GM18909 (cell line): Measurements from ENCODE around the gene LDAF1.
"Not testable (repeated sequence)": the region's sequence is repeated elsewhere in the genome, so short reads cannot be mapped to it uniquely, and the experiment has no call there.

Source experiments
- ATAC-seq: cut with Tn5 transposase; IDR thresholded peaks from one replicate; pipeline ENCODE4 v1.9.1; 2021; ENCODE audit warnings: mild to moderate bottlenecking; ENCODE audit not compliant: unreplicated experiment, poor library complexity

Gene LDAF1

GRCh38 chr16:21190599-21190998 lies 32.1 kb downstream of the LDAF1 start:
- ATAC-seq = no peak

- ATAC-seq = no peak
These were observed 34.5 kb downstream of the LDAF1 start for GRCh38 chr16:21192991-21193390.

DNA sequence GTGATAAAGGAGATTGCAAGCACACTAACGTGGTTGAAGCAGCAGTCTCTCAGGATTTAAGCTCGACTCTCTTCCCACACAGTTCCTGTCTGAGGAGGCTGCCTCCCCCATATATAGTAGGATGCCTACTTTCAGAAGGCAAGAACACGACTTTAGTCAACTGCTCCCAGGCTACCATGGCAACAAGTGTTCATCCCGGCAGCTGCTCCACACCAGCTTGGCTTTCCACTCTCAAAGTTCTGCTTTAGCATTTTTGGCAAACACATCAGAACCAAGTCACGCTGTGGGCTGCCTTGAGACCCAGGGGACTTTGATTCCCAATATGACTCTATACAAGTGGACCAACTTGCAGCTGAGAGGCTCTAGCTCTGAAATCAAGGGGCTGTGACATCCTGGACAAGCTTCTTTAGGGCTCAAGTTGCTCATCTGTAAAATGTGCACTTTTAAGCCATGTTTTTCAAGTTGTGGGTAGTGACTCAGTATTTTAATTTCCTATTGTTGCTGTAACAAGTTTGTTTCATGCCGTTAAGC lies 36.4 kb downstream of the LDAF1 start:
- no peak for ATAC-seq

- ATAC-seq = not testable (repeated sequence)
These were observed 36.9 kb downstream of the LDAF1 start for GRCh38 chr16:21195330-21195729.

- no peak for ATAC-seq
These were observed 38.6 kb downstream of the LDAF1 start for GRCh38 chr16:21197112-21197511.

DNA sequence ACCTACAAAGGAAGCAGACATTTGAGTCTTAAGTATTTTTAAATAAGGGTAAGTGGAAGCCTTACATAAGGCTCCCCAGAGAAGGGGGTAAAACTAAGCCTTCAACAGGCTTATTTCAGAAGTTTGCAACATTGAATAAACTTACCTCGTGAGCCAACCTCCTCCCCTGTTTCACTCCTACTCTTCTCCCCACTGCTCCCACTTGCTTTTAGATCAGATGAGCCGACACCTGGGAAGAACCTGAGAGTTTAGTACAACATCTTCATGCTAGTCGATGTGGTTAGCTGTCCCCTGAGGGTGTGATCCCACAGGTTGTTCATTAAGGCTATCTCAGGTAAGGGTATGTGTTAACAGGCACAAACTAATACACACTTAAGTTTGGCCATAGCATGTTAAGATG lies 39.1 kb downstream of the LDAF1 start:
- ATAC-seq = no peak

DNA sequence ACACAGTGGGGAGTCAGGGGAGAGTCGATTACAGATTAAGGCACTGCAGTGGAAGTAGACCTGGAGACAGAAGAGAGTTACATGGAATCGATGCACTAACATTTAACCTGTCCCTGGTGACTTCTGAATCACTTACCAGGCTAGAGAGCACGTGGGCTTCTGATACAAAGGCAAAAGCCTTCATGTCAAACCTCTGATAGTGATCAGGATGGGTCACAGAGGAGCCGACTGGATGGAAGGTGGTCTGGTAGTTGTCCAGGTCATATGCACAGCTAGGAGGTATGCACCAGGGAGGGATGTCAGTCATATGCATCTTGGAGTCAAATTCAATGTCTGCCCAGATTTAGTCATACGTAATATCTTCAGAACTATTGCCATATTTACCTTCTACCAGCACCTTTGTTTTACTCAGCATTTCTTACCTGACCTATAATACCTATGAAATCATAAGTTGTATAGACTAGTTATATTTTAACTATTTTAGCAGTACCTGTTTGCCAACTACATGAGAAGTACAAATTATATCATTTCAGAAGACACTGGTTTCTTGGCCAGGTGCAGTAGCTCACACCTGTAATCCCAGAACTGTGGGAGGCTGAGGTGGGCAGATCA lies 41.2 kb downstream of the LDAF1 start:
- no peak for ATAC-seq

- no peak for ATAC-seq
These were observed 44.8 kb downstream of the LDAF1 start for GRCh38 chr16:21203155-21203797.

DNA sequence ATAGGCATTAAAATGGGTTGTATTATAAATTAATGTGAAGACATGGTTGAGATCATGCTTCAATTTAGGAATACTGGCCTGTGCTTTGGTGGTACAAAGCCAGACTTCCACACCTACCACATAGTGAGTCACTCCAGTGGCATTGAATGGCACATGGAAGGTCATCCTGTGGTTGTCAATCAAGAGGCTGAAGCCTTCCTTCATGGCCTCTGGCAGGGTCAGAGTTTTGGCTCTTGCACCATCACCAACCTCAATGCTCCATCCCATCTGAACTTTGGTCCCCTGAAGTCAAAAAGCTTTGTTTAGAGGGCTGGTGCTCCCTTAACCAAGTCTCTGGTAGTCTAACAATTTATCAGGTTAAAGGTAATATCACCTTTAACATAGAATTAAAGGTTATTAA lies 46.8 kb downstream of the LDAF1 start:
- no peak for ATAC-seq

DNA sequence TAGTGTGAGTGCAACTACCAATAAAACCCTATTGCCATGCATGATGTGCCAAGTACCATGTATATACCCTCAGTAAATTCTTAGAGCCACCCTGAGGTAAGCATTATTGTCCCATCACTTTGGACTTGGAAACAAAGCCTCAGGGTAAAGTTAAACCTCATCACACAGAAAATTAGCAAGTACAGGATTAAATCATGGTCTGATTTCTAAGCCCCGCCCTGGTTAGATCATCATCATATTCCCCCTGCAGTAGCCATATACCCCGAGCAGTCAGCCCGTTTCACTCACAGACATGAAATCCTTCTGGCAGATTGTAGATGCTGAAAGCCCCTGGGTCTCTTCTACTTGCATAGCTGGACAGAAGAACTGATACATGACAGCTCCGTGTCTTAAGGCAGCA lies 48.1 kb downstream of the LDAF1 start:
- no peak for ATAC-seq

DNA sequence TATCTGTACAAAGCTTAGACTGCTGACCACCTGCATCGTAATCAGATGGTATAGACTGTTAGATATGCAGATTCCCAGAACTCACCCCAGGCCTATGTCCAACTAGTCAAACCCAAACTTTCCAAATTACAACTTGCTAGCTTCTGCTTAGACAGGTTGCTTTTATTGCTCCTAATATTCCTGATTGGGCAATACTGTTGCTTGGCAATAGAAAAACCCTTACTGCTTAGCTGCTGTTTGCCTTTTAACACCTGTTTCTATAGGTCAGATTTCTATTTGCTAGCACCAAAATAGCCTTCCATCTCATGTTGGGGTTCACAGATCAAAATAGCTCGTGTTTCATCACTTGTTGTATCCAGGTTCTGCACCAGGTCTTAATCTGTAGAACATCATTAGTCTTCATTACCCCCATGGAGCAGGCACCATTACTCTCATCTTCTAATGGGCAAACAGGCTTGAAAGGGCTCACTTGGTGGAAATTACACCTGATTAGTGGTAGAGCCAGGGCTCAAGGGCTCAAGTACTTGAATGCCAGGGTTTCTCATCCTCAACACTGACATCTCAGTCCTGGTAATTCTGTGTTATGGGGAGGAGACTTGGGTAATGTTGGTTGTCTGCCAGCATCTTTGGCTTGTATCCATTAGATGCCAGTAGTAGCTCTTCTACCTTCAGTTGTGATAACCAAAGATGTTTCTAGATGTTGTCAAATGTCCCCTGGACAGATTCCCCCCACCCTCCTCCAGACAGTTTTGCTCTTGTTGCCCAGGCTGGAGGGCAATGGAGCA lies 50.2 kb downstream of the LDAF1 start:
- ATAC-seq = no peak

DNA sequence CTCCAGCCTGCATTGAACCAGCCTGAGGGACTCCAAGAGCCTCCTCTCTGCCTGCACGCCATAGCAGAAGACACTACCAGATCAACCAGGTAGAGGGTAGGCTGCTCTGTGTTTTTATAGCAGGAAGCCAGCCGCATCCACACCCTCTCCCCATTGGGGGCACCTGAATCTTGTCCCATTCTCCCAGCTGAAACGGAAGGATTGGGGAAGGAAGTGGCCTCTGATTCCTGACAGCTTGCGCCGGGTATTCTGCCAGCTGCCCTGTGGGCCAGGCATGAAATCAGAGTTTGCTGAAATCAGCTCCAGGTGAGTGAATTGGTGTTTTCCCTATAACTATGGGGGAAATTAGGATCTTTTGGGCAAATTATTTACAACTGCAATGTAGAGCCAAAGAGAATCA lies 53.0 kb downstream of the LDAF1 start, which contains the start of gene ZP2:
Gene ZP2 (minus strand): TSS at position 89 of the 400 bp plus-strand sequence. CDS start 27 bp downstream, at position 62.
- no peak for ATAC-seq

DNA sequence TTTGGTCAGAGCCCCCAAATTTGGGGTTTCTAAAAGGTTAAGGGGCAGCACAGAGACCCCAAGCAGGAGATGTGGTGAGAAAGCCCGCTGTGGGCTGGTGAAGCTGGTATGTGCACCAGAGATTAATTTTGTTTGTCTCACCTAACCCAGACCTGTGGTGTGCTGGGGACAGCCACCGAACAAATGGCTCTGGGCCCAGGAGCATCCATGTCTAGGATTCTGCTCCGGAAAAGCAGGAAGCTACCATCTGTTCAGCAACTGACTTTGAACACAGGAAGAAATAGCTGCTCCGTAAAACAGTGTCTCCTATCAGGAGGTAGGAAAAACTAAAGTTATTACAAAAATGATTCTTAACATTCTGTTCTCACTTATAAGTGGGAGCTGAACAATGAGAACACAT lies 55.6 kb downstream of the LDAF1 start:
- no peak for ATAC-seq

DNA sequence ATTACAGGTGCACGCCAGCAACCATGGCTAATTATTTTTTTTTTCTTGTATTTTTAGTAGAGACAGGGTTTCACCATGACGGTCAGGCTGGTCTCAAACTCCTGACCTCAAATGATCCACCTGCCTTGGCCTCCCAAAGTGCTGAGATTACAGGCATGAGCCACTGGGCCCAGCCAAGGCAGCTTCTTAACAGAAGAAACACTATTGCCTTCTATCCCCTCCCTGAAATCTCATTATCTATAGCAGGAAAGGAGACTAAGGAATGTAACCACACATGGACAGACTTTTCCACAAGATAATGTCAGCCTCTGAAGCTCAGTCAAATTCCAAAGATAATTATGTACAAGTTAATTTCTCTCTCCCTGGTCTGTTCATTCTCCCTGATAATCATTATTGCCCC lies 58.6 kb downstream of the LDAF1 start:
- no peak for ATAC-seq

- no peak for ATAC-seq
These were observed 59.7 kb downstream of the LDAF1 start for GRCh38 chr16:21218153-21218552.

GRCh38 chr16:21219551-21219950 lies 61.1 kb downstream of the LDAF1 start:
- ATAC-seq = no peak

DNA sequence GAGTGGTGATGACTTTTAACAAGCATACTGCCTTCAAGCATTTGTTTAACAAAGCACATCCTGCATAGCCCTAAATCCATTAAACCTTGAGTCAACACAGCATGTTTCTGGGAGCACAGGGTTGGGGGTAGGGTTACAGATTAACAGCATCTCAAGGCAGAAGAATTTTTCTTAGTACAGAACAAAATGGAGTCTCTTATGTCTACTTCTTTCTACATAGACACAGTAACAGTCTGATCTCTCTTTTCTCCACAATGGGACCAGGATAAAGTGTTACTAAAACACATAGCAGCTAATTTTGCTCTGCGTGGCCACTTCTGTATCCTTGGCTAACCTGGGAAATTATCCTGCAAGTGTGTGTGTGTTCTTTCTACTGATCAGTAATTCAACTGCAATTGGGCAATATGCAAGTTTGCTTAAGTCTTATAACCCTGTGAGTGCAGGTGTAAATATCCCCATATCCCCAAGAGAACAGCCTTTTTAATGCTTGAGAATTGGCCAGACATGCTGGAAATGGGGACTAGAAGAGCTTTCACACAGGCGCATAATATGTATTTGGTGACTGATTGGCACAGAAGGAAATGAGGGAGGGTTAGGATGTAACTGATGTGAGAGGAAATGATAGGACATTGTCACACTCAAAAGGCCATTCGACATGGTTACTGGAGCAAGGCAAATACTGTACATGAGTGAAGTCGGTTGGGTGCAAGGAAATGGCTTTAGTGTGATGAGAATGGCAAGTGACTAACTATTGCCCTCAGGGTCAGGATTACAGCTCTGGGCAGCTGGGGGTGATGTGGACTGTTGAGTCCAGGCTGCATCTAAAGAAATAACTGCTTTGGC lies 64.2 kb downstream of the LDAF1 start:
- ATAC-seq = no peak

DNA sequence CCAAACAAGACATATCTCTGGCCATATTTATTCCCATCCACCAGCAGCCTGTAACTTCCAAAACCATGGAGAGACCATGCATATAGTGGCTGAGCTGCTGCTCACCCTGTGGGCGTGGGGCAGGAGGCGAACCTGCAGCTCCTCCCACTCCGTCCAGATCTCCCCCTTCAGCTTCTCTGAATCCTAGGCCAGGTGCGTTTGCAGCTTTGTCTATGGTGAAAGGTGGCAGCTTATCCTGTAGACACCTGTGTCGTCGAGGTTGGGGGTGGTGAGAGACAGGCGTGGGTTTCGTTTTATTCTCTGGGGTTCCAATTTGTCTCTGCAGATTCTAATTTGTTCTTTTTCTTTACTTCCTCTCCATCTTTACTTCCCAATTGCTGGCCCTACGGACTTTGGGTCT lies 65.3 kb downstream of the LDAF1 start:
- ATAC-seq = no peak

DNA sequence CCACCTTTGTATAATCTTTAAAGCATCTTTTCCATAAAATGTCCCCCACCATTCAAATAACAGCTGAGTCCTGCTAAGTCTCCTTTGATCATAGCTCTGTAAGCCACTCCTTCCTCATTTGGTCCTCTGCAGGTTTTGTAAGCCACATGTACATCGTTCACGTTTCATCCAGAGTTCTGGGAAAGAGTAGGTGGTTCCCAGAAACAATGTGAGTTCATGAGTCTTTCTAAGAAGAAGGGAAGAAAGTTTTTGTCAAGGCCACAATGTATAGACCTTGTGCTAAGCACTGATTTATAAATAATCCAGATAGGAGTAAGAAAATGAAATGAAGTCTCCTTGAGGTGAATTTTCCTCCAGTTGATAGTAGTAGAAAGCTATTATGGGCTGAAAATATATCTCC lies 66.3 kb downstream of the LDAF1 start:
- no peak for ATAC-seq

DNA sequence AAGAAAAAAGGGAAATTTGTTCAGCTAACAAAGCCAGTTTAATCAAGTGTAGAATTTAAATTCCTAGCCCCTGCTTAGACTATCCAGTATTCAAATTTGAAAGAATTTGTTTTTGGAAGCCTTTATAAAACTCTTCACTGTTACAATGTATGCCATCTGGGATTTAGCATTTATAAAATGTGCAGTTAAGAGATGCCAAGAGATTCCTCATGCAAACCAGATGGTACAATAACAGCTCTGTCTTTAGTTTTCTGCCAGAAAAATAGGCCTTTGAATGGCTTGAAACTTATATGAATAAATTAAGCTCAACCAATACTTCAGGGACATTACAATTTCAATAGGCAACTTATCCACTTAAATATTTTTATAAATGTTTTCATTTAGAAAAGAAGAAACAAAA lies 68.3 kb downstream of the LDAF1 start:
- ATAC-seq = no peak
